Measurements from ENCODE around the gene ROM1. TPM values are rescaled to one million over a fixed set of nuclear protein-coding genes. Genes with fewer than 3 reads are reported as not detected.

The ROM1 gene
- total and polyA plus RNA-seq, 2 experiments from 2014 or later: 0.24 to 0.65 TPM

- H3K36me3 ChIP-seq (ENCODE audit: insufficient read depth): peaks cover 28% of the 10 kb centered on the region
- peak overlapping the region; percentile 92; the same call in 1 of the 2 replicates for H3K4me2 ChIP-seq
- Mint-ChIP-seq H3K4me3 (peak overlapping the region; percentile 47; the same call in 2 of the 3 replicates), H3K4me1 (peaks cover 18% of the 10 kb centered on the region), H3K9me3 (peaks cover 4% of the 10 kb centered on the region; the same call in 2 of the 3 replicates), H3K36me3 (ENCODE audit: low read depth) (peaks cover 64% of the 10 kb centered on the region), H3K27me3 (ENCODE audit: insufficient read depth, low read depth, poor library complexity) (peaks cover 27% of the 10 kb centered on the region), H3K27ac (no peak overlapping the region)
- H3K4me1 ChIP-seq (ENCODE audit: insufficient read depth): peaks cover 12% of the 10 kb centered on the region; the same call in 1 of the 2 replicates
- no peak for TF ChIP-seq NANOG (IDR thresholded peaks at IDR 0.05; ENCODE audit: borderline replicate concordance)
- no peak for TF ChIP-seq EZH2 (IDR thresholded peaks at IDR 0.05; ENCODE audit: low read depth, unreplicated experiment)
- TF ChIP-seq, protein P1, sequence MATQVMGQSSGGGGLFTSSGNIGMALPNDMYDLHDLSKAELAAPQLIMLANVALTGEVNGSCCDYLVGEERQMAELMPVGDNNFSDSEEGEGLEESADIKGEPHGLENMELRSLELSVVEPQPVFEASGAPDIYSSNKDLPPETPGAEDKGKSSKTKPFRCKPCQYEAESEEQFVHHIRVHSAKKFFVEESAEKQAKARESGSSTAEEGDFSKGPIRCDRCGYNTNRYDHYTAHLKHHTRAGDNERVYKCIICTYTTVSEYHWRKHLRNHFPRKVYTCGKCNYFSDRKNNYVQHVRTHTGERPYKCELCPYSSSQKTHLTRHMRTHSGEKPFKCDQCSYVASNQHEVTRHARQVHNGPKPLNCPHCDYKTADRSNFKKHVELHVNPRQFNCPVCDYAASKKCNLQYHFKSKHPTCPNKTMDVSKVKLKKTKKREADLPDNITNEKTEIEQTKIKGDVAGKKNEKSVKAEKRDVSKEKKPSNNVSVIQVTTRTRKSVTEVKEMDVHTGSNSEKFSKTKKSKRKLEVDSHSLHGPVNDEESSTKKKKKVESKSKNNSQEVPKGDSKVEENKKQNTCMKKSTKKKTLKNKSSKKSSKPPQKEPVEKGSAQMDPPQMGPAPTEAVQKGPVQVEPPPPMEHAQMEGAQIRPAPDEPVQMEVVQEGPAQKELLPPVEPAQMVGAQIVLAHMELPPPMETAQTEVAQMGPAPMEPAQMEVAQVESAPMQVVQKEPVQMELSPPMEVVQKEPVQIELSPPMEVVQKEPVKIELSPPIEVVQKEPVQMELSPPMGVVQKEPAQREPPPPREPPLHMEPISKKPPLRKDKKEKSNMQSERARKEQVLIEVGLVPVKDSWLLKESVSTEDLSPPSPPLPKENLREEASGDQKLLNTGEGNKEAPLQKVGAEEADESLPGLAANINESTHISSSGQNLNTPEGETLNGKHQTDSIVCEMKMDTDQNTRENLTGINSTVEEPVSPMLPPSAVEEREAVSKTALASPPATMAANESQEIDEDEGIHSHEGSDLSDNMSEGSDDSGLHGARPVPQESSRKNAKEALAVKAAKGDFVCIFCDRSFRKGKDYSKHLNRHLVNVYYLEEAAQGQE (IDR thresholded peaks at IDR 0.05; ENCODE audit: unreplicated experiment): no peak
- no peak for TF ChIP-seq CREB1 (CRISPR knock-in tag; IDR thresholded peaks at IDR 0.05; ENCODE audit: low read depth)
- no peak for TF ChIP-seq ZNF462 (CRISPR knock-in tag; IDR thresholded peaks at IDR 0.05)
- TF ChIP-seq ZNF331 (CRISPR knock-in tag; IDR thresholded peaks at IDR 0.05; ENCODE audit: low read depth): no peak
- TF ChIP-seq, protein P2, sequence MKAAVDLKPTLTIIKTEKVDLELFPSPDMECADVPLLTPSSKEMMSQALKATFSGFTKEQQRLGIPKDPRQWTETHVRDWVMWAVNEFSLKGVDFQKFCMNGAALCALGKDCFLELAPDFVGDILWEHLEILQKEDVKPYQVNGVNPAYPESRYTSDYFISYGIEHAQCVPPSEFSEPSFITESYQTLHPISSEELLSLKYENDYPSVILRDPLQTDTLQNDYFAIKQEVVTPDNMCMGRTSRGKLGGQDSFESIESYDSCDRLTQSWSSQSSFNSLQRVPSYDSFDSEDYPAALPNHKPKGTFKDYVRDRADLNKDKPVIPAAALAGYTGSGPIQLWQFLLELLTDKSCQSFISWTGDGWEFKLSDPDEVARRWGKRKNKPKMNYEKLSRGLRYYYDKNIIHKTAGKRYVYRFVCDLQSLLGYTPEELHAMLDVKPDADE (IDR thresholded peaks at IDR 0.05): no peak
- no peak for TF ChIP-seq STAT1 (IDR thresholded peaks at IDR 0.05; ENCODE audit: unreplicated experiment)
- TF ChIP-seq EZH2phosphoT487 (IDR thresholded peaks at IDR 0.05; ENCODE audit: unreplicated experiment): no peak
- TF ChIP-seq ZNF114 (CRISPR knock-in tag; IDR thresholded peaks at IDR 0.05): no peak
- TF ChIP-seq POLR2AphosphoS5 (IDR thresholded peaks at IDR 0.05; ENCODE audit: low read depth): no peak
- TF ChIP-seq, protein P3, sequence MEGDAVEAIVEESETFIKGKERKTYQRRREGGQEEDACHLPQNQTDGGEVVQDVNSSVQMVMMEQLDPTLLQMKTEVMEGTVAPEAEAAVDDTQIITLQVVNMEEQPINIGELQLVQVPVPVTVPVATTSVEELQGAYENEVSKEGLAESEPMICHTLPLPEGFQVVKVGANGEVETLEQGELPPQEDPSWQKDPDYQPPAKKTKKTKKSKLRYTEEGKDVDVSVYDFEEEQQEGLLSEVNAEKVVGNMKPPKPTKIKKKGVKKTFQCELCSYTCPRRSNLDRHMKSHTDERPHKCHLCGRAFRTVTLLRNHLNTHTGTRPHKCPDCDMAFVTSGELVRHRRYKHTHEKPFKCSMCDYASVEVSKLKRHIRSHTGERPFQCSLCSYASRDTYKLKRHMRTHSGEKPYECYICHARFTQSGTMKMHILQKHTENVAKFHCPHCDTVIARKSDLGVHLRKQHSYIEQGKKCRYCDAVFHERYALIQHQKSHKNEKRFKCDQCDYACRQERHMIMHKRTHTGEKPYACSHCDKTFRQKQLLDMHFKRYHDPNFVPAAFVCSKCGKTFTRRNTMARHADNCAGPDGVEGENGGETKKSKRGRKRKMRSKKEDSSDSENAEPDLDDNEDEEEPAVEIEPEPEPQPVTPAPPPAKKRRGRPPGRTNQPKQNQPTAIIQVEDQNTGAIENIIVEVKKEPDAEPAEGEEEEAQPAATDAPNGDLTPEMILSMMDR (conservative IDR thresholded peaks at IDR 0.05; ENCODE audit: low read depth in 2 of 2): no peak
- TF ChIP-seq JUNB (IDR thresholded peaks at IDR 0.05; ENCODE audit: unreplicated experiment): no peak
- no peak overlapping the region for H3K27ac ChIP-seq (ENCODE audit: low read depth)
- no peak overlapping the region for H2AFZ ChIP-seq
- no peaks in the 10 kb centered on the region for H3K9me2 ChIP-seq (ENCODE audit: insufficient read depth)
- no peak for ATAC-seq
- DNase-seq (ENCODE audit: low spot score): no peak
- H3K27me3 ChIP-seq (ENCODE audit: insufficient read depth): no peaks in the 10 kb centered on the region
- no peak overlapping the region; the same call in 1 of the 2 replicates for H3K4me3 ChIP-seq
- peaks cover 55% of the 10 kb centered on the region for H3F3A ChIP-seq (replicated peaks; ENCODE audit: low read depth)
- peaks cover 15% of the 10 kb centered on the region for H3K79me2 ChIP-seq (replicated peaks; ENCODE audit: insufficient read depth)
- H4K20me1 ChIP-seq (replicated peaks; ENCODE audit: insufficient read depth): peaks cover 19% of the 10 kb centered on the region
Observed at GRCh38 chr11:62592989-62593421, 20.1 kb upstream of the ROM1 start.

All from GM23338 (cell line).